Esophagus squamous epithelium (tissue), 5 donors: ENCODE measurements around the gene SLC25A3. TPM values are rescaled to one million over a fixed set of nuclear protein-coding genes. Genes with fewer than 3 reads are reported as not detected.
"Not testable (repeated sequence)": the region's sequence is repeated elsewhere in the genome, so short reads cannot be mapped to it uniquely, and the experiment has no call there.

Experiments used
- DNase-seq: peaks from one replicate; lab custom pipeline; 2025; lab: John Stamatoyannopoulos, UW
- H3K27ac ChIP-seq, 4 donors: fragments of 200-600 bp; sonication (generic); one replicate each; pipeline ENCODE4 v1.5.1; 2016 to 2019; ENCODE audit warnings: mild to moderate bottlenecking in 1 of 4
- H3K27me3 ChIP-seq, 4 donors: fragments of 200-600 bp; sonication (generic); 1 replicate in 3 of 4; 2 replicates in 1 of 4; pipeline versions ENCODE4 v1.5.1 to v1.6.0; 2017 to 2021; ENCODE audit warnings: antibody characterized with exemption in 1 of 4
- H3K36me3 ChIP-seq, 3 donors: fragments of 200-600 bp; sonication (generic); one replicate each; pipeline ENCODE4 v1.5.1; 2016 to 2019
- H3K4me1 ChIP-seq, 3 donors: fragments of 200-600 bp; sonication (generic); one replicate each; pipeline ENCODE4 v1.5.1; 2017 to 2019
- H3K4me3 ChIP-seq, 4 donors: fragments of 200-600 bp; sonication (generic); 1 replicate in 3 of 4; 2 replicates in 1 of 4; pipeline ENCODE4 v1.5.1; 2016 to 2019; ENCODE audit warnings: mild to moderate bottlenecking in 2 of 4, moderate library complexity in 1 of 4
- H3K9me3 ChIP-seq, 3 donors: fragments of 200-600 bp; sonication (generic); one replicate each; pipeline ENCODE4 v1.5.1; 2016 to 2019
- CTCF ChIP-seq, 6 experiments: fragments of 450-650 bp in 4 of 6; fragments of 200-600 bp in 2 of 6; sonication (generic) in 2 of 6; IDR thresholded peaks; one replicate each; pipeline ENCODE4 v1.5.1; 2016 to 2019; ENCODE audit warnings: antibody characterized with exemption in 6 of 6, mild to moderate bottlenecking in 4 of 6, moderate library complexity in 4 of 6
- POLR2A ChIP-seq, 4 donors: fragments of 450-650 bp; IDR thresholded peaks; one replicate each; pipeline ENCODE4 v1.6.1; 2017; ENCODE audit warnings: antibody characterized with exemption in 4 of 4, mild to moderate bottlenecking in 4 of 4, moderate library complexity in 3 of 4
- WGBS, 2 donors: methylation state at CpG; one replicate each; pipeline ENCODE4 v1.1.5; 2018; 5-methylcytosine and 5-hydroxymethylcytosine counted together
- intact Hi-C: fragments of 100-400 bp; cut with DNase I; formaldehyde crosslinking; loops from one replicate; pipeline ENCODE4 v1.15.0; 2022
- total RNA-seq, 4 donors: library from RNA; depleted of rRNA; stranded (reverse); fragments of >200 nt; gene quantifications; one replicate each; pipeline ENCODE4 v1.1.0, GENCODE V29; 2016
- donor health status: DM: yes; HTN: yes; CAD: no.

The SLC25A3 gene
- total RNA-seq, 4 donors from 2014 or later: 459 to 581 (median 540) TPM

- DNase-seq: no peak
- TF ChIP-seq CTCF (IDR thresholded peaks at IDR 0.05) (no peak), POLR2A (IDR thresholded peaks at IDR 0.05) (no peak)
- peaks cover 9 to 39% (median 18%) of the 10 kb centered on the region in 3 donors for H3K36me3 ChIP-seq
- H3K4me3 ChIP-seq: peak overlapping the region; percentile 79 to 99 (median 92)
- peaks cover 9 to 40% (median 10%) of the 10 kb centered on the region in 3 donors for H3K4me1 ChIP-seq
- intact Hi-C loops: loop anchor here (10.0 kb wide), 1 partner anchor 51 kb away; the partner anchor contains the start of genes APAF1 and IKBIP
- no peaks in the 10 kb centered on the region for H3K9me3 ChIP-seq
- H3K27me3 ChIP-seq: no peaks in the 10 kb centered on the region
- WGBS, 2 donors: 0 to 1% methylated on average over 12 to 17 of the region's 35 CpGs
- H3K27ac ChIP-seq: peak overlapping the region; percentile 93 to 100 (median 100)
Observed at GRCh38 chr12:98594050-98594835, 757 bp downstream of the SLC25A3 start.

- intact Hi-C loops: loop anchor here (10.0 kb wide), 1 partner anchor 49 kb away; the partner anchor contains the start of genes APAF1 and IKBIP
- 41 to 60% methylated on average over 3 of the region's 3 CpGs for WGBS, 2 donors
- no peak for DNase-seq
Observed at GRCh38 chr12:98595243-98595988, 1.9 kb downstream of the SLC25A3 start.

GRCh38 chr12:98597313-98597712 lies 3.8 kb downstream of the SLC25A3 start:
- WGBS, 2 donors: 92 to 95% methylated on average over 5 of the region's 5 CpGs
- not testable (repeated sequence) for H3K27ac ChIP-seq, H3K9me3 ChIP-seq, H3K27me3 ChIP-seq, H3K4me3 ChIP-seq, DNase-seq
- intact Hi-C loops: loop anchor here (10.0 kb wide), 1 partner anchor 47 kb away; the partner anchor contains the start of genes APAF1 and IKBIP
- Histone ChIP-seq H3K4me1 (peaks cover 9 to 40% (median 10%) of the 10 kb centered on the region in 3 donors), H3K36me3 (peaks cover 23 to 70% (median 44%) of the 10 kb centered on the region in 3 donors)

More at GRCh38 chr12:98595243-98595988, 1.9 kb downstream of the SLC25A3 start:
- no peak for TF ChIP-seq CTCF (IDR thresholded peaks at IDR 0.05)
- TF ChIP-seq POLR2A (IDR thresholded peaks at IDR 0.05): no peak
- peak overlapping the region; percentile 79 to 99 (median 92) for H3K4me3 ChIP-seq
- H3K36me3 ChIP-seq: peaks cover 20 to 51% (median 29%) of the 10 kb centered on the region in 3 donors
- H3K4me1 ChIP-seq: peaks cover 9 to 40% (median 10%) of the 10 kb centered on the region in 3 donors
- H3K27ac ChIP-seq: peak overlapping the region in 3 of 4 donors; percentile 93 to 100 (median 100)
- H3K27me3 ChIP-seq: no peaks in the 10 kb centered on the region
- H3K9me3 ChIP-seq: no peaks in the 10 kb centered on the region

GRCh38 chr12:98601924-98602323 lies 8.4 kb downstream of the SLC25A3 start:
- Histone ChIP-seq H3K4me1 (peaks cover 0 to 10% (median 0%) of the 10 kb centered on the region in 3 donors), H3K4me3 (no peak overlapping the region), H3K36me3 (peaks cover 23 to 84% (median 60%) of the 10 kb centered on the region in 3 donors), H3K9me3 (no peaks in the 10 kb centered on the region), H3K27ac (no peak overlapping the region), H3K27me3 (no peaks in the 10 kb centered on the region)
- no peak for DNase-seq
- intact Hi-C loops: no loop called here
- no peak for TF ChIP-seq POLR2A (IDR thresholded peaks at IDR 0.05)
- TF ChIP-seq CTCF (IDR thresholded peaks at IDR 0.05): no peak
- 86 to 90% methylated on average over 8 of the region's 8 CpGs for WGBS, 2 donors

GRCh38 chr12:98606359-98606988 lies 13.0 kb downstream of the SLC25A3 start:
- TF ChIP-seq POLR2A (IDR thresholded peaks at IDR 0.05): no peak
- no peak for TF ChIP-seq CTCF (IDR thresholded peaks at IDR 0.05)
- Histone ChIP-seq H3K9me3 (no peaks in the 10 kb centered on the region), H3K36me3 (peaks cover 0 to 38% (median 24%) of the 10 kb centered on the region in 3 donors), H3K4me3 (no peak overlapping the region), H3K4me1 (no peaks in the 10 kb centered on the region), H3K27ac (no peak overlapping the region), H3K27me3 (no peaks in the 10 kb centered on the region)
- DNase-seq: no peak
- 54 to 57% methylated on average over 2 of the region's 2 CpGs for WGBS, 2 donors
- intact Hi-C loops: no loop called here
